Esophagus muscularis mucosa (tissue), 4 donors: ENCODE results near the gene GNAZ. TPM values are rescaled to one million over a fixed set of nuclear protein-coding genes. Genes with fewer than 3 reads are reported as not detected.

ENCODE experiments used
- DNase-seq: peaks from one replicate; pipeline ENCODE4 v3.0.0-alpha.2; 2017; ENCODE audit errors: extremely low spot score
- H3K27ac ChIP-seq, 4 donors: fragments of 200-600 bp; sonication (generic); replicated peaks in 1 of 4; 1 replicate in 3 of 4; 2 replicates in 1 of 4; pipeline ENCODE4 v1.5.1; 2016 to 2019; ENCODE audit warnings: mild to moderate bottlenecking in 1 of 4
- H3K27me3 ChIP-seq, 4 donors: fragments of 200-600 bp; sonication (generic); one replicate each; pipeline versions ENCODE4 v1.5.1 to v1.6.0; 2016 to 2019
- H3K36me3 ChIP-seq, 4 donors: fragments of 200-600 bp; sonication (generic); one replicate each; pipeline ENCODE4 v1.5.1; 2016 to 2019
- H3K4me1 ChIP-seq, 4 donors: fragments of 200-600 bp; sonication (generic); one replicate each; pipeline ENCODE4 v1.5.1; 2016 to 2019
- H3K4me3 ChIP-seq, 4 donors: fragments of 200-600 bp; sonication (generic); 1 replicate in 2 of 4; 2 replicates in 2 of 4; pipeline ENCODE4 v1.5.1; 2016 to 2019; ENCODE audit warnings: mild to moderate bottlenecking in 4 of 4, moderate library complexity in 1 of 4
- H3K9me3 ChIP-seq, 4 donors: fragments of 200-600 bp; sonication (generic); 1 replicate in 3 of 4; 2 replicates in 1 of 4; pipeline ENCODE4 v1.5.1; 2016 to 2019
- CTCF ChIP-seq, 3 experiments: fragments of 200-600 bp in 2 of 3; fragments of 450-650 bp in 1 of 3; sonication (generic) in 2 of 3; IDR thresholded peaks; one replicate each; pipeline ENCODE4 v1.5.1; 2017 to 2019; ENCODE audit warnings: antibody characterized with exemption in 3 of 3, mild to moderate bottlenecking in 2 of 3, moderate library complexity in 1 of 3
- EP300 ChIP-seq: sonication (generic); formaldehyde crosslinking; IDR thresholded peaks from one replicate; pipeline ENCODE4 v1.6.1; 2017; ENCODE audit warnings: antibody characterized with exemption
- POLR2A ChIP-seq: fragments of 450-650 bp; IDR thresholded peaks from one replicate; pipeline ENCODE4 v1.6.1; 2017; ENCODE audit warnings: antibody characterized with exemption, moderate library complexity, mild to moderate bottlenecking, low read depth
- POLR2AphosphoS5 ChIP-seq, 2 donors: sonication (generic); formaldehyde crosslinking; IDR thresholded peaks; one replicate each; pipeline ENCODE4 v1.6.1; 2017; ENCODE audit warnings: antibody characterized with exemption in 2 of 2
- WGBS: methylation state at CpG from one replicate; pipeline ENCODE4 v1.1.5; 2018; 5-methylcytosine and 5-hydroxymethylcytosine counted together
- intact Hi-C: fragments of 100-400 bp; cut with DNase I; formaldehyde crosslinking; loops from one replicate; pipeline ENCODE4 v1.15.1; 2023
- total RNA-seq, 4 donors: library from RNA; depleted of rRNA; stranded (reverse); fragments of >200 nt; gene quantifications; one replicate each; pipeline versions ENCODE4 v1.1.0 to v1.2.1, GENCODE V29; 2016

The GNAZ gene
- total RNA-seq, 4 donors from 2014 or later, result 51.7 to 79.5 (median 64.6) TPM

- no peaks in the 10 kb centered on the region for H3K27me3 ChIP-seq
- H3K4me1 ChIP-seq, result peaks cover 0 to 17% (median 9%) of the 10 kb centered on the region in 4 donors
- TF ChIP-seq CTCF (IDR thresholded peaks at IDR 0.05) (no peak), POLR2AphosphoS5 (IDR thresholded peaks at IDR 0.05) (no peak), POLR2A (no peak), EP300 (no peak)
- no peak for DNase-seq
- 96% methylated on average over 14 of the region's 14 CpGs for WGBS
- no peaks in the 10 kb centered on the region for H3K36me3 ChIP-seq
- H3K27ac ChIP-seq, result no peak overlapping the region
- H3K4me3 ChIP-seq, result no peak overlapping the region
- no peaks in the 10 kb centered on the region for H3K9me3 ChIP-seq
- intact Hi-C loops, result no loop called here
Observed at GRCh38 chr22:23084453-23085350, 14.4 kb downstream of the GNAZ start.

- intact Hi-C loops, result no loop called here
- peaks cover 0 to 17% (median 9%) of the 10 kb centered on the region in 4 donors for H3K4me1 ChIP-seq
- no peak overlapping the region for H3K27ac ChIP-seq
- no peaks in the 10 kb centered on the region for H3K36me3 ChIP-seq
- H3K27me3 ChIP-seq, result no peaks in the 10 kb centered on the region
- no peak overlapping the region for H3K4me3 ChIP-seq
- 85% methylated on average over 3 of the region's 3 CpGs for WGBS
- H3K9me3 ChIP-seq, result no peaks in the 10 kb centered on the region
- DNase-seq, result no peak
- TF ChIP-seq POLR2A (no peak), CTCF (IDR thresholded peaks at IDR 0.05) (no peak), POLR2AphosphoS5 (IDR thresholded peaks at IDR 0.05) (no peak), EP300 (no peak)
Observed at GRCh38 chr22:23085351-23085671, 15.0 kb downstream of the GNAZ start.

- Histone ChIP-seq H3K4me1 (peaks cover 0 to 17% (median 9%) of the 10 kb centered on the region in 4 donors), H3K27me3 (no peaks in the 10 kb centered on the region), H3K27ac (no peak overlapping the region), H3K9me3 (no peaks in the 10 kb centered on the region), H3K36me3 (no peaks in the 10 kb centered on the region), H3K4me3 (no peak overlapping the region)
- no peak for DNase-seq
- intact Hi-C loops, result no loop called here
- TF ChIP-seq POLR2AphosphoS5 (IDR thresholded peaks at IDR 0.05) (no peak), EP300 (no peak), POLR2A (no peak), CTCF (IDR thresholded peaks at IDR 0.05) (no peak)
- 79% methylated on average over 9 of the region's 9 CpGs for WGBS
Observed at GRCh38 chr22:23085785-23086184, 15.5 kb downstream of the GNAZ start.

GRCh38 chr22:23086263-23086662 lies 15.9 kb downstream of the GNAZ start:
- H3K27ac ChIP-seq, result no peak overlapping the region
- no peaks in the 10 kb centered on the region for H3K27me3 ChIP-seq
- H3K4me3 ChIP-seq, result no peak overlapping the region
- no peaks in the 10 kb centered on the region for H3K36me3 ChIP-seq
- H3K9me3 ChIP-seq, result no peaks in the 10 kb centered on the region
- intact Hi-C loops, result no loop called here
- WGBS, result 82% methylated on average over 6 of the region's 12 CpGs
- peaks cover 0 to 17% (median 9%) of the 10 kb centered on the region in 4 donors for H3K4me1 ChIP-seq
- DNase-seq, result no peak
- TF ChIP-seq EP300 (no peak), POLR2A (no peak), CTCF (IDR thresholded peaks at IDR 0.05) (no peak), POLR2AphosphoS5 (IDR thresholded peaks at IDR 0.05) (no peak)
